ENCODE data around the gene POLD2.

The POLD2 gene

GRCh38 chr7:44109991-44110390, 13.4 kb downstream of the POLD2 start:
- DNase-seq (ENCODE audit: extremely low read depth, low read depth) = no peak
- TF ChIP-seq, protein P1, sequence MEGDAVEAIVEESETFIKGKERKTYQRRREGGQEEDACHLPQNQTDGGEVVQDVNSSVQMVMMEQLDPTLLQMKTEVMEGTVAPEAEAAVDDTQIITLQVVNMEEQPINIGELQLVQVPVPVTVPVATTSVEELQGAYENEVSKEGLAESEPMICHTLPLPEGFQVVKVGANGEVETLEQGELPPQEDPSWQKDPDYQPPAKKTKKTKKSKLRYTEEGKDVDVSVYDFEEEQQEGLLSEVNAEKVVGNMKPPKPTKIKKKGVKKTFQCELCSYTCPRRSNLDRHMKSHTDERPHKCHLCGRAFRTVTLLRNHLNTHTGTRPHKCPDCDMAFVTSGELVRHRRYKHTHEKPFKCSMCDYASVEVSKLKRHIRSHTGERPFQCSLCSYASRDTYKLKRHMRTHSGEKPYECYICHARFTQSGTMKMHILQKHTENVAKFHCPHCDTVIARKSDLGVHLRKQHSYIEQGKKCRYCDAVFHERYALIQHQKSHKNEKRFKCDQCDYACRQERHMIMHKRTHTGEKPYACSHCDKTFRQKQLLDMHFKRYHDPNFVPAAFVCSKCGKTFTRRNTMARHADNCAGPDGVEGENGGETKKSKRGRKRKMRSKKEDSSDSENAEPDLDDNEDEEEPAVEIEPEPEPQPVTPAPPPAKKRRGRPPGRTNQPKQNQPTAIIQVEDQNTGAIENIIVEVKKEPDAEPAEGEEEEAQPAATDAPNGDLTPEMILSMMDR (IDR thresholded peaks at IDR 0.05; ENCODE audit: low read depth, low read length) = no peak

- TF ChIP-seq, protein P1 (IDR thresholded peaks at IDR 0.05; ENCODE audit: low read depth, low read length) = no peak
Measured at GRCh38 chr7:44108768-44109750, 14.3 kb downstream of the POLD2 start.

GRCh38 chr7:44107961-44108767, 15.2 kb downstream of the POLD2 start:
- TF ChIP-seq, protein P1 (IDR thresholded peaks at IDR 0.05; ENCODE audit: low read depth, low read length) = no peak
- DNase-seq (ENCODE audit: extremely low read depth, low read depth) = no peak

More at GRCh38 chr7:44108768-44109750, 14.3 kb downstream of the POLD2 start:
- DNase-seq (ENCODE audit: extremely low read depth, low read depth) = no peak

DNA sequence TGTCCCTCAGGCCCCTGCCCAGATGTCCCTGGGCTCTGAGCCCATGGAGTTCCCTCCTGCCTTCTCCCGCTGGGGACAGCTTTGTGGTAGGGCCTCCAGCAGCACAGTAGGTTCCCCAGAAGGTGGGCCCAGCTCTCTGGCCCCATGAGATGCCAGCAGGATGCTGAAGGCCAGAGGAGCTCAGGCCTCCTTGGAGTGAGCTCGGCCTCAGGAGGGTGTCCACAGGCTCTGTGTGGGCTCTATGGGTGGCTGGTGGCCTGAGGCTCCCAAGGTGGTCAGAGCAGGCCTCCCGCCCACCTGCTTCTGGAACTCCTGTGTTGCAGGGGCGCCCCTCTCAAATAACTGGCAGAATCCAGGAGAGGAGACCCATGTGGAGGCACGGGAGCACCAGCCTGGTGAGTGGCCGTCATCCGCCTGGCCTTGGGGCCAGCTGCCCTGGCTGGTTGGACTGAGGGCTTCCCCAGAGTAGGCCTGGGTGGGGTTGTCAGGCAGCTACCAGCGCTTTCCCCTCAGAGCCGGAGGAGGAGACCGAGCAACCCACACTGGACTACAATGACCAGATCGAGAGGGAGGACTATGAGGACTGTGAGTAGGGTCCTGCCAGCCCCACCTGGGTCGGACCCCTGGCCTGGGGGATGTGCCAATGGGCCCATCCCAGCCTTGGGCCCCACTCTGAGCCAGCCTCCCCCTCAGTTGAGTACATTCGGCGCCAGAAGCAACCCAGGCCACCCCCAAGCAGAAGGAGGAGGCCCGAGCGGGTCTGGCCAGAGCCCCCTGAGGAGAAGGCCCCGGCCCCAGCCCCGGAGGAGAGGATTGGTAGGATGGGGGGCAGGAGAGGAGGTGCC, 16.0 kb downstream of the POLD2 start:
- TF ChIP-seq, protein P1 (IDR thresholded peaks at IDR 0.05; ENCODE audit: low read depth, low read length) = no peak
- DNase-seq (ENCODE audit: extremely low read depth, low read depth) = no peak

GRCh38 chr7:44106311-44107065, 16.9 kb downstream of the POLD2 start:
- TF ChIP-seq, protein P1 (IDR thresholded peaks at IDR 0.05; ENCODE audit: low read depth, low read length) = no peak
- DNase-seq (ENCODE audit: extremely low read depth, low read depth) = no peak

DNA sequence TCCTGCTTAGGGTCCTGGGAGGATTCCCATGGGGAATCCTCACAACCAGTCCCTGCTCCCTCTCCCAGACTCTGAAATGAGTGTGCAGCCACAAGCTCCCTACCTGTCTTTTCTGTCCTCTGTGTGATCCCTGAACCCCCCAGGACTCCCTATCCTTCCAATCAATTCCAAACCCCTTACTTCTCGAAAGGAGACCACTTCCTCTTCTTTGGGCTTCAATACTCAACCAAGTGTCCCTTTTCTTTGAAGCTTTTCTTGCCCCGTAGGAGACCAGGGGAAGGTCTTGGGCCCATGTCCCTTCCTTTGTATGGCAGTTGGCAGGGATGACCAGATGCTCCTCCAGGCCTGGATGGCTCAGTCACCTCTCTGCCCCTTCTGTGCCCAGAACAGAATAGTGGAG, 17.5 kb downstream of the POLD2 start:
- DNase-seq (ENCODE audit: extremely low read depth, low read depth) = no peak
- TF ChIP-seq, protein P1 (IDR thresholded peaks at IDR 0.05; ENCODE audit: low read depth, low read length) = no peak

All from AG09319 (cell line).